Activated CD8-positive, alpha-beta memory T cell treated with anti-CD3 and anti-CD28 coated beads, Interleukin-2, amount 10 ng/mL, durations not matched to agents 7 days and 5 days (primary cell): Measurements from ENCODE around the gene TNIP3. TPM values are rescaled to one million over a fixed set of nuclear protein-coding genes. Genes with fewer than 3 reads are reported as not detected.
A peak's percentile ranks its signal among the peaks of the same experiment; 100 is the strongest.

Experiments used
- ATAC-seq: fragments of 150-1000 bp; cut with Tn5 transposase; one replicate; pipeline ENCODE4 v1.10.0; 2021; ENCODE audit warnings: moderate library complexity
- CTCF ChIA-PET: fragments of 350-600 bp; sonication (Branson Sonifier 250); formaldehyde crosslinking; loops from one replicate; lab custom pipeline; 2021; ENCODE audit warnings: antibody characterized with exemption; lab: Charles Lee
- DNase-seq: peaks from one replicate; pipeline ENCODE4 v3.0.0-alpha.2; 2020
- H3K27ac Mint-ChIP-seq: one replicate; pipeline ENCODE4 v1.8.0; 2021; ENCODE audit warnings: mild to moderate bottlenecking, mixed read lengths
- H3K27me3 Mint-ChIP-seq: one replicate; pipeline ENCODE4 v1.8.0; 2021; ENCODE audit warnings: mixed read lengths
- H3K36me3 Mint-ChIP-seq: one replicate; pipeline ENCODE4 v1.8.0; 2021; ENCODE audit warnings: mild to moderate bottlenecking, mixed read lengths
- H3K4me1 Mint-ChIP-seq: one replicate; pipeline ENCODE4 v1.8.0; 2021; ENCODE audit warnings: mixed read lengths
- H3K4me3 Mint-ChIP-seq: one replicate; pipeline ENCODE4 v1.8.0; 2021; ENCODE audit warnings: mild to moderate bottlenecking, moderate library complexity, mixed read lengths
- H3K9me3 Mint-ChIP-seq: one replicate; pipeline ENCODE4 v1.8.0; 2022; ENCODE audit warnings: low read depth, mixed read lengths
- total RNA-seq, 2 experiments: library from RNA; stranded (reverse); gene quantifications; one replicate each; pipeline ENCODE4 v1.2.3, GENCODE V29; 2021

The TNIP3 gene
- total RNA-seq, 2 experiments from 2014 or later = 9.1 to 9.3 TPM

- no peaks in the 10 kb centered on the region for H3K9me3 Mint-ChIP-seq
- H3K4me3 Mint-ChIP-seq = no peak overlapping the region
- CTCF ChIA-PET = interaction anchor here (1.1 to 3.1 kb wide), 5 partner anchors 9 to 133 kb away, joined by 3 to 12 read pairs (median 3); no protein-coding TSS in a partner anchor
- H3K27ac Mint-ChIP-seq = no peak overlapping the region
- no peak for ATAC-seq
- DNase-seq = no peak
- no peaks in the 10 kb centered on the region for H3K27me3 Mint-ChIP-seq
- peaks cover 2% of the 10 kb centered on the region for H3K36me3 Mint-ChIP-seq
- H3K4me1 Mint-ChIP-seq = peaks cover 18% of the 10 kb centered on the region
These were observed 44.4 kb downstream of the TNIP3 start for GRCh38 chr4:121119715-121120114.

- Mint-ChIP-seq H3K36me3 (peaks cover 2% of the 10 kb centered on the region), H3K4me1 (peaks cover 31% of the 10 kb centered on the region), H3K27me3 (no peaks in the 10 kb centered on the region), H3K27ac (peak overlapping the region; percentile 25), H3K9me3 (no peaks in the 10 kb centered on the region), H3K4me3 (no peak overlapping the region)
- CTCF ChIA-PET = interaction anchor here (1.0 to 3.1 kb wide), 5 partner anchors 8 to 74 kb away, joined by 3 to 12 read pairs (median 4); no protein-coding TSS in a partner anchor
- DNase-seq = no peak
- ATAC-seq = peak; percentile 45
These were observed 45.8 kb downstream of the TNIP3 start for GRCh38 chr4:121118344-121118743.

GRCh38 chr4:121114756-121115155, 49.4 kb downstream of the TNIP3 start:
- peak; percentile 64 for ATAC-seq
- DNase-seq = no peak
- peak overlapping the region; percentile 64 for H3K27ac Mint-ChIP-seq
- CTCF ChIA-PET = no interaction called here
- H3K36me3 Mint-ChIP-seq = no peaks in the 10 kb centered on the region
- peaks cover 37% of the 10 kb centered on the region for H3K4me1 Mint-ChIP-seq
- H3K4me3 Mint-ChIP-seq = no peak overlapping the region
- H3K27me3 Mint-ChIP-seq = no peaks in the 10 kb centered on the region
- no peaks in the 10 kb centered on the region for H3K9me3 Mint-ChIP-seq

GRCh38 chr4:121112530-121112929, 51.6 kb downstream of the TNIP3 start:
- Mint-ChIP-seq H3K9me3 (no peaks in the 10 kb centered on the region), H3K36me3 (no peaks in the 10 kb centered on the region), H3K4me3 (no peak overlapping the region), H3K4me1 (peaks cover 23% of the 10 kb centered on the region), H3K27me3 (no peaks in the 10 kb centered on the region), H3K27ac (no peak overlapping the region)
- DNase-seq (no peak), ATAC-seq (no peak)
- CTCF ChIA-PET = interaction anchor here (0.9 to 2.7 kb wide), 3 partner anchors 131 to 195 kb away, joined by 3 to 8 read pairs (median 3); no protein-coding TSS in a partner anchor

GRCh38 chr4:121108557-121108956, 55.6 kb downstream of the TNIP3 start:
- no peak overlapping the region for H3K4me3 Mint-ChIP-seq

GRCh38 chr4:121107507-121107906, 56.6 kb downstream of the TNIP3 start:
- Mint-ChIP-seq H3K9me3 (no peaks in the 10 kb centered on the region), H3K27me3 (peaks cover 4% of the 10 kb centered on the region)
- CTCF ChIA-PET = no interaction called here

More at GRCh38 chr4:121108557-121108956, 55.6 kb downstream of the TNIP3 start:
- Mint-ChIP-seq H3K4me1 (peaks cover 7% of the 10 kb centered on the region), H3K36me3 (no peaks in the 10 kb centered on the region), H3K9me3 (no peaks in the 10 kb centered on the region), H3K27me3 (peaks cover 4% of the 10 kb centered on the region), H3K27ac (no peak overlapping the region)
- CTCF ChIA-PET = no interaction called here
- DNase-seq (no peak), ATAC-seq (no peak)

GRCh38 chr4:121100093-121100775, 63.9 kb downstream of the TNIP3 start:
- no peaks in the 10 kb centered on the region for H3K9me3 Mint-ChIP-seq
- H3K4me3 Mint-ChIP-seq = no peak overlapping the region
- no peaks in the 10 kb centered on the region for H3K36me3 Mint-ChIP-seq
- no peaks in the 10 kb centered on the region for H3K4me1 Mint-ChIP-seq
- ATAC-seq = no peak
- peaks cover 3% of the 10 kb centered on the region for H3K27me3 Mint-ChIP-seq
- H3K27ac Mint-ChIP-seq = no peak overlapping the region
- DNase-seq = no peak
- CTCF ChIA-PET = no interaction called here

More at GRCh38 chr4:121107507-121107906, 56.6 kb downstream of the TNIP3 start:
- H3K36me3 Mint-ChIP-seq = no peaks in the 10 kb centered on the region
- no peaks in the 10 kb centered on the region for H3K4me1 Mint-ChIP-seq
- no peak overlapping the region for H3K27ac Mint-ChIP-seq
- DNase-seq (no peak), ATAC-seq (no peak)
- H3K4me3 Mint-ChIP-seq = no peak overlapping the region

- H3K27ac Mint-ChIP-seq = no peak overlapping the region
These were observed 65.9 kb downstream of the TNIP3 start for GRCh38 chr4:121098266-121098665.

GRCh38 chr4:121096629-121097028, 67.5 kb downstream of the TNIP3 start:
- Mint-ChIP-seq H3K36me3 (no peaks in the 10 kb centered on the region), H3K4me1 (no peaks in the 10 kb centered on the region), H3K27me3 (peaks cover 3% of the 10 kb centered on the region), H3K9me3 (no peaks in the 10 kb centered on the region), H3K4me3 (no peak overlapping the region), H3K27ac (no peak overlapping the region)
- CTCF ChIA-PET = interaction anchor here (0.6 kb wide), 1 partner anchor 15 kb away, joined by 3 read pairs; no protein-coding TSS in a partner anchor
- ATAC-seq = no peak
- no peak for DNase-seq

More at GRCh38 chr4:121098266-121098665, 65.9 kb downstream of the TNIP3 start:
- CTCF ChIA-PET = no interaction called here
- H3K4me3 Mint-ChIP-seq = no peak overlapping the region
- H3K9me3 Mint-ChIP-seq = no peaks in the 10 kb centered on the region
- peaks cover 3% of the 10 kb centered on the region for H3K27me3 Mint-ChIP-seq
- no peak for DNase-seq
- ATAC-seq = no peak
- H3K36me3 Mint-ChIP-seq = no peaks in the 10 kb centered on the region
- no peaks in the 10 kb centered on the region for H3K4me1 Mint-ChIP-seq

- Mint-ChIP-seq H3K27ac (no peak overlapping the region), H3K4me1 (no peaks in the 10 kb centered on the region), H3K9me3 (no peaks in the 10 kb centered on the region), H3K4me3 (no peak overlapping the region), H3K36me3 (no peaks in the 10 kb centered on the region), H3K27me3 (peaks cover 3% of the 10 kb centered on the region)
- CTCF ChIA-PET = interaction anchor here (0.8 kb wide), 1 partner anchor 941 kb away, joined by 3 read pairs; no protein-coding TSS in a partner anchor
- DNase-seq (no peak), ATAC-seq (no peak)
These were observed 67.9 kb downstream of the TNIP3 start for GRCh38 chr4:121096191-121096590.

- ATAC-seq = no peak
- H3K4me3 Mint-ChIP-seq = no peak overlapping the region
- DNase-seq = no peak
- H3K36me3 Mint-ChIP-seq = no peaks in the 10 kb centered on the region
- H3K4me1 Mint-ChIP-seq = no peaks in the 10 kb centered on the region
- CTCF ChIA-PET = no interaction called here
- no peak overlapping the region for H3K27ac Mint-ChIP-seq
- H3K9me3 Mint-ChIP-seq = no peaks in the 10 kb centered on the region
- H3K27me3 Mint-ChIP-seq = peaks cover under 1% of the 10 kb centered on the region
These were observed 69.7 kb downstream of the TNIP3 start for GRCh38 chr4:121094297-121094966.

- Mint-ChIP-seq H3K36me3 (no peaks in the 10 kb centered on the region), H3K4me1 (no peaks in the 10 kb centered on the region), H3K4me3 (no peak overlapping the region), H3K27ac (no peak overlapping the region), H3K9me3 (no peaks in the 10 kb centered on the region), H3K27me3 (no peaks in the 10 kb centered on the region)
- CTCF ChIA-PET = no interaction called here
- ATAC-seq = no peak
- DNase-seq = no peak
These were observed 70.9 kb downstream of the TNIP3 start for GRCh38 chr4:121093261-121093660.

- ATAC-seq = no peak
- no peak for DNase-seq
- no peaks in the 10 kb centered on the region for H3K4me1 Mint-ChIP-seq
- no peaks in the 10 kb centered on the region for H3K36me3 Mint-ChIP-seq
- H3K27me3 Mint-ChIP-seq = peaks cover 4% of the 10 kb centered on the region
- CTCF ChIA-PET = interaction anchor here (0.7 kb wide), 1 partner anchor 931 kb away, joined by 3 read pairs; no protein-coding TSS in a partner anchor
- H3K4me3 Mint-ChIP-seq = no peak overlapping the region
- H3K9me3 Mint-ChIP-seq = no peaks in the 10 kb centered on the region
- no peak overlapping the region for H3K27ac Mint-ChIP-seq
These were observed 72.2 kb downstream of the TNIP3 start for GRCh38 chr4:121091941-121092340.
